ENCODE measurements around the gene PTER. TPM values are rescaled to one million over a fixed set of nuclear protein-coding genes. Genes with fewer than 3 reads are reported as not detected.

Gene PTER
- total and polyA plus RNA-seq, 9 of the 15 experiments (the other 6 are each of a cell fraction or from before 2014, with no cell fraction given) = 15.5 to 42.1 (median 28.6) TPM

- H3K79me2 ChIP-seq (ENCODE audit: control insufficient read depth, insufficient read depth, low read length) = peaks cover 57% of the 10 kb centered on the region
These were observed 6.1 kb downstream of the PTER start for GRCh38 chr10:16442914-16443313.

More at GRCh38 chr10:16442914-16443313, 6.1 kb downstream of the PTER start:
- Histone ChIP-seq H3K36me3 (ENCODE audit: control insufficient read depth, insufficient read depth, low read length) (peaks cover 63% of the 10 kb centered on the region), H3K9ac (ENCODE audit: insufficient read depth in 1 of 2, low read depth in 2 of 2, low read length in 2 of 2) (no peak overlapping the region), H3K4me3 (no peak overlapping the region), H3K27me3 (ENCODE audit: control insufficient read depth in 2 of 2, insufficient read depth in 2 of 2, low read length in 2 of 2) (no peaks in the 10 kb centered on the region), H3K4me2 (ENCODE audit: insufficient read depth, low read length) (no peak overlapping the region), H4K20me1 (replicated peaks; ENCODE audit: control insufficient read depth, insufficient read depth, low read length) (no peaks in the 10 kb centered on the region; the same call in 1 of the 2 replicates), H3K4me1 (replicated peaks in 1 of 2; ENCODE audit: control insufficient read depth in 2 of 2, insufficient read depth in 2 of 2, low read length in 2 of 2) (peaks cover 4 to 7% of the 10 kb centered on the region in 2 experiments; a peak in 4 of 5 replicates), H2AFZ (ENCODE audit: low read depth, low read length) (no peak overlapping the region), H3K9me3 (replicated peaks; ENCODE audit: control insufficient read depth, insufficient read depth, low read depth, low read length) (no peaks in the 10 kb centered on the region), H3K27ac (ENCODE audit: extremely low read depth, low read depth, low read length) (no peak overlapping the region), H3K9me1 (ENCODE audit: control insufficient read depth, insufficient read depth, low read length) (no peaks in the 10 kb centered on the region)
- no TSS peak for BruUV-seq (replicated peaks)
- no peak for FAIRE-seq
- DNase-seq (ENCODE audit: extremely low read depth in 1 of 4, low spot score in 3 of 4) = no peak
- intact Hi-C loops (cut with micrococcal nuclease) (no loop called here), in situ Hi-C loops (cut with MboI) (no loop called here)
- ChIA-PET CTCF (ENCODE audit: low intra/inter-chr PET ratio) (no interaction called here), POLR2A (interaction anchor here (0.5 to 0.9 kb wide), 2 partner anchors 19 to 33 kb away, joined by 3 read pairs; no protein-coding TSS in a partner anchor)
- TF ChIP-seq MCM3 (IDR thresholded peaks at IDR 0.05) (no peak), PPARD (CRISPR knock-in tag; IDR thresholded peaks at IDR 0.05) (no peak), PTRF (tag; IDR thresholded peaks at IDR 0.05) (no peak), ZNF583 (CRISPR knock-in tag; IDR thresholded peaks at IDR 0.05) (no peak), ZNF124 (CRISPR knock-in tag; IDR thresholded peaks at IDR 0.05) (no peak), RERE (CRISPR knock-in tag; IDR thresholded peaks at IDR 0.05; ENCODE audit: borderline replicate concordance) (no peak), CEBPB (tag; IDR thresholded peaks at IDR 0.05) (no peak), CCAR2 (IDR thresholded peaks at IDR 0.05; ENCODE audit: low read depth, low read length) (no peak), ZNF436 (CRISPR knock-in tag; IDR thresholded peaks at IDR 0.05) (no peak), RHOXF2B (CRISPR knock-in tag; conservative IDR thresholded peaks at IDR 0.05) (no peak), FOXJ3 (CRISPR knock-in tag; IDR thresholded peaks at IDR 0.05) (no peak), NR4A1 (CRISPR knock-in tag; IDR thresholded peaks at IDR 0.05) (no peak), NR4A1 (tag; IDR thresholded peaks at IDR 0.05) (no peak)
- WGBS (ENCODE audit: insufficient coverage, low coverage, missing lambda C conversion rate) = 91% methylated on average over 1 of the region's 1 CpG
- ATAC-seq = no peak

All from K562 (cell line).